ENCODE measurements around the gene NACC2.

Gene NACC2

GRCh38 chr9:136003411-136004218 lies 91.5 kb downstream of the NACC2 start:
- Histone ChIP-seq H3K4me1 (ENCODE audit: control insufficient read depth, low read length) (no peaks in the 10 kb centered on the region), H3K36me3 (ENCODE audit: control insufficient read depth, low read length) (no peaks in the 10 kb centered on the region), H3K4me2 (ENCODE audit: low read length) (no peak overlapping the region)

GRCh38 chr9:136002881-136003280 lies 92.2 kb downstream of the NACC2 start:
- no peaks in the 10 kb centered on the region for H3K4me1 ChIP-seq (ENCODE audit: control insufficient read depth, low read length)

More at GRCh38 chr9:136003411-136004218, 91.5 kb downstream of the NACC2 start:
- no peaks in the 10 kb centered on the region for H3F3A ChIP-seq (ENCODE audit: control insufficient read depth, insufficient read depth)
- H3K27me3 ChIP-seq (ENCODE audit: control insufficient read depth, low read length): no peaks in the 10 kb centered on the region
- no peaks in the 10 kb centered on the region for H3K79me2 ChIP-seq (ENCODE audit: control insufficient read depth, low read length)
- H3K27ac ChIP-seq (ENCODE audit: low read depth, low read length): no peak overlapping the region
- H3K4me3 ChIP-seq (ENCODE audit: low read length): no peak overlapping the region
- no peaks in the 10 kb centered on the region for H3K9me3 ChIP-seq (ENCODE audit: control insufficient read depth, insufficient read depth, low read length)
- no peaks in the 10 kb centered on the region for H4K20me1 ChIP-seq (ENCODE audit: control insufficient read depth, insufficient read depth, low read depth, low read length)
- no peak for TF ChIP-seq CTCF (IDR thresholded peaks at IDR 0.05; ENCODE audit: low read depth, low read length, poor library complexity, severe bottlenecking)
- no peaks in the 10 kb centered on the region for H3K9me2 ChIP-seq (replicated peaks; ENCODE audit: control insufficient read depth, low read length)

GRCh38 chr9:136002215-136002614 lies 92.9 kb downstream of the NACC2 start:
- H3K9me2 ChIP-seq (replicated peaks; ENCODE audit: control insufficient read depth, low read length): no peaks in the 10 kb centered on the region
- no peaks in the 10 kb centered on the region for H3K36me3 ChIP-seq (ENCODE audit: control insufficient read depth, low read length)
- H3K9me3 ChIP-seq (ENCODE audit: control insufficient read depth, insufficient read depth, low read length): no peaks in the 10 kb centered on the region
- no peaks in the 10 kb centered on the region for H3K79me2 ChIP-seq (ENCODE audit: control insufficient read depth, low read length)
- H3K27ac ChIP-seq (ENCODE audit: low read depth, low read length): no peak overlapping the region
- TF ChIP-seq CTCF (IDR thresholded peaks at IDR 0.05; ENCODE audit: low read depth, low read length, poor library complexity, severe bottlenecking): no peak
- TF ChIP-seq EZH2phosphoT487 (IDR thresholded peaks at IDR 0.05; ENCODE audit: borderline replicate concordance, low read length): no peak
- no peaks in the 10 kb centered on the region for H3F3A ChIP-seq (ENCODE audit: control insufficient read depth, insufficient read depth)
- H4K20me1 ChIP-seq (ENCODE audit: control insufficient read depth, insufficient read depth, low read depth, low read length): no peaks in the 10 kb centered on the region
- H3K4me2 ChIP-seq (ENCODE audit: low read length): no peak overlapping the region
- H3K4me3 ChIP-seq (ENCODE audit: low read length): no peak overlapping the region
- H3K4me1 ChIP-seq (ENCODE audit: control insufficient read depth, low read length): no peaks in the 10 kb centered on the region
- H3K27me3 ChIP-seq (ENCODE audit: control insufficient read depth, low read length): no peaks in the 10 kb centered on the region

More at GRCh38 chr9:136002881-136003280, 92.2 kb downstream of the NACC2 start:
- no peak for TF ChIP-seq CTCF (IDR thresholded peaks at IDR 0.05; ENCODE audit: low read depth, low read length, poor library complexity, severe bottlenecking)
- Histone ChIP-seq H3K27me3 (ENCODE audit: control insufficient read depth, low read length) (no peaks in the 10 kb centered on the region), H3K9me3 (ENCODE audit: control insufficient read depth, insufficient read depth, low read length) (no peaks in the 10 kb centered on the region), H3K79me2 (ENCODE audit: control insufficient read depth, low read length) (no peaks in the 10 kb centered on the region), H3K4me2 (ENCODE audit: low read length) (no peak overlapping the region), H3K9me2 (replicated peaks; ENCODE audit: control insufficient read depth, low read length) (no peaks in the 10 kb centered on the region), H3K36me3 (ENCODE audit: control insufficient read depth, low read length) (no peaks in the 10 kb centered on the region), H3K4me3 (ENCODE audit: low read length) (no peak overlapping the region), H4K20me1 (ENCODE audit: control insufficient read depth, insufficient read depth, low read depth, low read length) (no peaks in the 10 kb centered on the region), H3K27ac (ENCODE audit: low read depth, low read length) (no peak overlapping the region), H3F3A (ENCODE audit: control insufficient read depth, insufficient read depth) (no peaks in the 10 kb centered on the region)

Data from DOHH2 (cell line).